SK-N-SH (cell line): Measurements from ENCODE around the gene ITGAL. TPM values are rescaled to one million over a fixed set of nuclear protein-coding genes. Genes with fewer than 3 reads are reported as not detected.

Experiments
- CTCF ChIA-PET: fragments of 300-600, 350-600 bp; formaldehyde crosslinking; extraction: SDS; loops from one replicate; lab custom pipeline; 2021; lab: Yijun Ruan, JAX
- POLR2A ChIA-PET: fragments of 350-600 bp; sonication (Branson Sonifier 250); formaldehyde crosslinking; extraction: SDS; loops from one replicate; lab custom pipeline; 2020; ENCODE audit warnings: antibody characterized with exemption, inconsistent platforms; lab: Yijun Ruan, JAX
- DNase-seq: peaks from one replicate; pipeline ENCODE4 v3.0.0; 2012
- H2AFZ ChIP-seq: fragments of 200-600 bp; sonication (generic); 2 replicates; pipeline ENCODE4 v1.8.1; 2016; ENCODE audit warnings: antibody characterized with exemption, mild to moderate bottlenecking, low read depth
- H3F3A ChIP-seq: fragments of 200-600 bp; sonication (generic); replicated peaks from 2 replicates; pipeline ENCODE3; 2016; ENCODE audit warnings: antibody characterized with exemption, mild to moderate bottlenecking; ENCODE audit not compliant: insufficient read depth
- H3K27ac ChIP-seq, 2 experiments: fragments of 200-500 bp in 1 of 2; fragments of 200-600 bp in 1 of 2; sonication (Bioruptor generic) in 1 of 2; sonication (generic), shearing (Covaris generic) in 1 of 2; 2 replicates each; pipeline versions ENCODE4 v1.5.1 to v1.6.1; 2014 to 2016; ENCODE audit warnings: low read depth in 2 of 2, inconsistent platforms in 1 of 2, low read length in 1 of 2, mild to moderate bottlenecking in 1 of 2, mixed read lengths in 1 of 2
- H3K27me3 ChIP-seq: fragments of 200-600 bp; sonication (generic), shearing (Covaris generic); 2 replicates; pipeline ENCODE4 v1.6.1; 2016; ENCODE audit warnings: mixed run types; ENCODE audit not compliant: insufficient read depth
- H3K36me3 ChIP-seq, 2 experiments: fragments of 200-500 bp in 1 of 2; fragments of 200-600 bp in 1 of 2; sonication (Bioruptor generic) in 1 of 2; sonication (generic) in 1 of 2; replicated peaks in 1 of 2; 2 replicates each; pipeline versions ENCODE3 to v1.5.1; 2014 to 2016; ENCODE audit warnings: low read length in 1 of 2, mild to moderate bottlenecking in 1 of 2; ENCODE audit not compliant: insufficient read depth in 2 of 2, control insufficient read depth in 1 of 2
- H3K4me1 ChIP-seq, 2 experiments: fragments of 200-500 bp in 1 of 2; fragments of 200-600 bp in 1 of 2; sonication (Bioruptor generic) in 1 of 2; sonication (generic), shearing (Covaris generic) in 1 of 2; 2 replicates each; pipeline versions ENCODE4 v1.5.1 to v1.6.1; 2014 to 2016; ENCODE audit warnings: low read depth in 1 of 2, low read length in 1 of 2, mixed run types in 1 of 2; ENCODE audit not compliant: insufficient read depth in 2 of 2, control insufficient read depth in 1 of 2
- H3K4me2 ChIP-seq: fragments of 200-600 bp; sonication (generic), shearing (Covaris generic); 2 replicates; pipeline ENCODE4 v1.6.1; 2017; ENCODE audit warnings: mixed run types
- H3K4me3 ChIP-seq, 2 experiments: fragments of 200-500 bp in 1 of 2; fragments of 200-600 bp in 1 of 2; sonication (Bioruptor generic) in 1 of 2; sonication (generic), shearing (Covaris generic) in 1 of 2; 2 replicates each; pipeline versions ENCODE4 v1.5.1 to v1.8.1; 2014 to 2016; ENCODE audit warnings: low read depth in 2 of 2, inconsistent platforms in 1 of 2, low read length in 1 of 2, mild to moderate bottlenecking in 1 of 2, mixed read lengths in 1 of 2, moderate library complexity in 1 of 2
- H3K79me2 ChIP-seq: fragments of 200-600 bp; sonication (generic); 2 replicates; pipeline ENCODE4 v1.8.1; 2017; ENCODE audit warnings: mild to moderate bottlenecking; ENCODE audit not compliant: insufficient read depth
- H3K9ac ChIP-seq: fragments of 200-600 bp; sonication (generic); 2 replicates; pipeline ENCODE4 v1.6.1; 2017; ENCODE audit warnings: mixed run types
- H3K9me2 ChIP-seq: fragments of 200-600 bp; sonication (generic); 2 replicates; pipeline ENCODE4 v1.6.1; 2017; ENCODE audit warnings: mixed run types
- H3K9me3 ChIP-seq: fragments of 200-600 bp; sonication (generic); 2 replicates; pipeline ENCODE4 v1.6.1; 2017; ENCODE audit warnings: mixed run types, mild to moderate bottlenecking, moderate library complexity
- H4K20me1 ChIP-seq: fragments of 200-600 bp; sonication (generic); 2 replicates; pipeline ENCODE4 v1.6.1; 2017; ENCODE audit warnings: mild to moderate bottlenecking, mixed run types; ENCODE audit not compliant: insufficient read depth
- FOXJ3 ChIP-seq: sonication (generic); formaldehyde crosslinking; IDR thresholded peaks from 2 replicates; pipeline ENCODE4 v1.5.1; 2020; ENCODE audit warnings: mild to moderate bottlenecking, missing genetic modification reagents
- FOXM1 ChIP-seq: IDR thresholded peaks from 2 replicates; pipeline ENCODE4 v1.4.0; 2012; ENCODE audit warnings: low read depth, mild to moderate bottlenecking
- GABPA ChIP-seq: IDR thresholded peaks from 2 replicates; pipeline ENCODE4 v1.4.0; 2012; ENCODE audit warnings: low read depth, mild to moderate bottlenecking
- GATA2 ChIP-seq: sonication (generic); formaldehyde crosslinking; IDR thresholded peaks from 2 replicates; pipeline ENCODE4 v1.5.0; 2020; ENCODE audit warnings: mild to moderate bottlenecking, missing genetic modification reagents
- MEF2A ChIP-seq: IDR thresholded peaks from 2 replicates; pipeline ENCODE4 v1.4.0; 2012; ENCODE audit warnings: low read depth, borderline replicate concordance
- MXI1 ChIP-seq: IDR thresholded peaks from 2 replicates; pipeline ENCODE4 v1.6.1; 2012; ENCODE audit warnings: mild to moderate bottlenecking, low read depth, low read length, improper control_type of control experiment
- NRF1 ChIP-seq: IDR thresholded peaks from 2 replicates; pipeline ENCODE4 v1.6.1; 2012; ENCODE audit warnings: low read depth, mild to moderate bottlenecking, low read length
- POLR2AphosphoS5 ChIP-seq: IDR thresholded peaks from 2 replicates; pipeline ENCODE4 v1.6.1; 2012; ENCODE audit warnings: low read depth, low read length
- TCF12 ChIP-seq: IDR thresholded peaks from 2 replicates; pipeline ENCODE4 v1.4.0; 2012
- TEAD4 ChIP-seq: IDR thresholded peaks from 2 replicates; pipeline ENCODE4 v1.4.0; 2012; ENCODE audit warnings: mild to moderate bottlenecking, borderline replicate concordance; ENCODE audit not compliant: insufficient read depth
- YY1 ChIP-seq: IDR thresholded peaks from 2 replicates; pipeline ENCODE4 v1.4.0; 2012; ENCODE audit warnings: low read depth, mild to moderate bottlenecking
- WGBS: methylation state at CpG from one replicate; pipeline ENCODE4 v1.1.6; 2017; ENCODE audit warnings: low lambda C conversion rate; 5-methylcytosine and 5-hydroxymethylcytosine counted together
- polyA plus RNA-seq, 3 experiments: library from polyadenylated mRNA; depleted of rRNA; stranded (reverse); fragments of >200 nt; gene quantifications; 2 replicates each; pipeline ENCODE4 v1.2.3, GENCODE V29; 2012
- TF ChIP-seq, protein P1 (sequence below): IDR thresholded peaks from 2 replicates; pipeline ENCODE4 v1.4.0; 2012; ENCODE audit warnings: low read depth, borderline replicate concordance
- TF ChIP-seq, protein P2 (sequence below): IDR thresholded peaks from 2 replicates; pipeline ENCODE4 v1.6.1; 2012; ENCODE audit warnings: mild to moderate bottlenecking, low read depth, low read length, moderate library complexity

ITGAL gene
- polyA plus RNA-seq, 1 of the 3 experiments (the other 2 are of a cell fraction) = 0.12 TPM

DNA sequence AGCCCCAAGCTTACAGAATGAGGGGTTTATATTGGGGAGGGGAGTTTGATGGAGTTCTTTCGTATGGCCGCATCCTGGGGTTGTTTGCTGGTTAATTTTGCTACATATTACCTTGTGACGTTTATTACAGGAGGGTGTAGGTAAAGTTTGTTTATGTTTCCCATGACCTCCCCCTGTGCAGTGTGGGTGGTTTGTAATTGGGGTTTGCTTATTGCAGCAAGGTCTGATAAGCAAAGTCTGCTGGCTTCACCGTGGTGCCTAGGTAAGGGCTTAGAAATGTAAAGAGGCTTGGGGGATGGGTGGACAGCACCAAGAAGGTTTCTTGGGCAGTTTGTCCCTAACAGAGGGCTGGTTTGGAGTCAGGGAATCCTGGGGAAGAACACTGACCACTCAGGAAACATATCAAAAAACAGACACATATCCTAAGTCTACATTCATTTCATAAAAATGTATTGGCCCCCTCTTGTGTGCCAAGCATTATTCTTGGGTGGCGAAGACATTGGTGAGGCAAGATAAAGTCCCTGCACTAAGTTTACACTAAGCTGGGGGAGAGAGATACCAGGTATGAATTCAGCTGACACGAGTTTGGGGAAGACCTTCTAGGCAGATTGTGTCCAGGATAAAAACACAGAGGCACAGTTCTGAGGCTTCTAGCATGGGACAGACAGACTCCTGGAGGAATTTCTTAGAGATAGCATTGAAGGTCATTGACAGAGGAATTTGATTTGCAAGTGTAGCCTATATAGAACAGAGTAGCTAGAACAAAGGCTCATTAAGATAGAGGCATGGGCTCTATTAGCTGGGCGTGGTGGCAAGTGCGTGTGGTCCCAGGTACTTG, 76.1 kb downstream of the ITGAL start (continued):
- TF ChIP-seq, protein P1, sequence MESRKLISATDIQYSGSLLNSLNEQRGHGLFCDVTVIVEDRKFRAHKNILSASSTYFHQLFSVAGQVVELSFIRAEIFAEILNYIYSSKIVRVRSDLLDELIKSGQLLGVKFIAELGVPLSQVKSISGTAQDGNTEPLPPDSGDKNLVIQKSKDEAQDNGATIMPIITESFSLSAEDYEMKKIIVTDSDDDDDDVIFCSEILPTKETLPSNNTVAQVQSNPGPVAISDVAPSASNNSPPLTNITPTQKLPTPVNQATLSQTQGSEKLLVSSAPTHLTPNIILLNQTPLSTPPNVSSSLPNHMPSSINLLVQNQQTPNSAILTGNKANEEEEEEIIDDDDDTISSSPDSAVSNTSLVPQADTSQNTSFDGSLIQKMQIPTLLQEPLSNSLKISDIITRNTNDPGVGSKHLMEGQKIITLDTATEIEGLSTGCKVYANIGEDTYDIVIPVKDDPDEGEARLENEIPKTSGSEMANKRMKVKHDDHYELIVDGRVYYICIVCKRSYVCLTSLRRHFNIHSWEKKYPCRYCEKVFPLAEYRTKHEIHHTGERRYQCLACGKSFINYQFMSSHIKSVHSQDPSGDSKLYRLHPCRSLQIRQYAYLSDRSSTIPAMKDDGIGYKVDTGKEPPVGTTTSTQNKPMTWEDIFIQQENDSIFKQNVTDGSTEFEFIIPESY = no peak
- no peak for TF ChIP-seq YY1

DNA sequence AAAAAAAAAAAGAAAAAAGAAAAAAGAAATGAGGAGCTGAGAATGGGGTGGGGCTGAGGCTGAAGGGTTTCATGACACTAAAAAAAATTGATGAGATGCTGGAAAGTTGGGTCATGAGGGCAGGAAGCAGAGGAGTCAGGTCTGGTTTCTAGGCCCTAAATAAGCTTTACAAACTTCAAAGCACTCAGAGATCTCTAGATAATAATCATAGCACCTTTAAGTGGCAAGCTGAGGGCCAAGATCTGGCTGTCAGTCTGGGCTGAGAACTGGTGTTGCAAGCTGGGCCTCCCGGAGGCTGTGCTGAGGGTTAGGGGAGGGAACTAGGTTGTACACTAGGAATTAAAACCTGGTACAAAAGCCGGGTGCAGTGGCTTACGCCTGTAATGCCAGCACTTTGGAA, 79.2 kb downstream of the ITGAL start:
- TF ChIP-seq, protein P1 = no peak
- TF ChIP-seq TCF12 = no peak
- TF ChIP-seq FOXM1 = no peak
- no peak for TF ChIP-seq FOXJ3
- TF ChIP-seq YY1 = no peak
- no peak for TF ChIP-seq GATA2 (CRISPR knock-in tag)
- no peak for TF ChIP-seq GABPA
- TF ChIP-seq, protein P2, sequence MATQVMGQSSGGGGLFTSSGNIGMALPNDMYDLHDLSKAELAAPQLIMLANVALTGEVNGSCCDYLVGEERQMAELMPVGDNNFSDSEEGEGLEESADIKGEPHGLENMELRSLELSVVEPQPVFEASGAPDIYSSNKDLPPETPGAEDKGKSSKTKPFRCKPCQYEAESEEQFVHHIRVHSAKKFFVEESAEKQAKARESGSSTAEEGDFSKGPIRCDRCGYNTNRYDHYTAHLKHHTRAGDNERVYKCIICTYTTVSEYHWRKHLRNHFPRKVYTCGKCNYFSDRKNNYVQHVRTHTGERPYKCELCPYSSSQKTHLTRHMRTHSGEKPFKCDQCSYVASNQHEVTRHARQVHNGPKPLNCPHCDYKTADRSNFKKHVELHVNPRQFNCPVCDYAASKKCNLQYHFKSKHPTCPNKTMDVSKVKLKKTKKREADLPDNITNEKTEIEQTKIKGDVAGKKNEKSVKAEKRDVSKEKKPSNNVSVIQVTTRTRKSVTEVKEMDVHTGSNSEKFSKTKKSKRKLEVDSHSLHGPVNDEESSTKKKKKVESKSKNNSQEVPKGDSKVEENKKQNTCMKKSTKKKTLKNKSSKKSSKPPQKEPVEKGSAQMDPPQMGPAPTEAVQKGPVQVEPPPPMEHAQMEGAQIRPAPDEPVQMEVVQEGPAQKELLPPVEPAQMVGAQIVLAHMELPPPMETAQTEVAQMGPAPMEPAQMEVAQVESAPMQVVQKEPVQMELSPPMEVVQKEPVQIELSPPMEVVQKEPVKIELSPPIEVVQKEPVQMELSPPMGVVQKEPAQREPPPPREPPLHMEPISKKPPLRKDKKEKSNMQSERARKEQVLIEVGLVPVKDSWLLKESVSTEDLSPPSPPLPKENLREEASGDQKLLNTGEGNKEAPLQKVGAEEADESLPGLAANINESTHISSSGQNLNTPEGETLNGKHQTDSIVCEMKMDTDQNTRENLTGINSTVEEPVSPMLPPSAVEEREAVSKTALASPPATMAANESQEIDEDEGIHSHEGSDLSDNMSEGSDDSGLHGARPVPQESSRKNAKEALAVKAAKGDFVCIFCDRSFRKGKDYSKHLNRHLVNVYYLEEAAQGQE = no peak
- no peak for TF ChIP-seq POLR2AphosphoS5
- TF ChIP-seq TEAD4 = no peak
- TF ChIP-seq MXI1 = no peak
- no peak for TF ChIP-seq MEF2A
- no peak for TF ChIP-seq NRF1
- Histone ChIP-seq H3K27me3 (no peaks in the 10 kb centered on the region), H2AFZ (no peak overlapping the region), H3K4me3 (no peak overlapping the region), H3K79me2 (peaks cover 15% of the 10 kb centered on the region), H3K36me3 (peaks cover 0 to 21% of the 10 kb centered on the region in 2 experiments), H3K27ac (no peak overlapping the region), H3K4me1 (peaks cover 0 to 3% of the 10 kb centered on the region in 2 experiments; a peak in 1 of 4 replicates), H4K20me1 (no peaks in the 10 kb centered on the region), H3K4me2 (no peak overlapping the region), H3K9me3 (no peaks in the 10 kb centered on the region), H3F3A (no peaks in the 10 kb centered on the region), H3K9ac (no peak overlapping the region), H3K9me2 (no peaks in the 10 kb centered on the region)
- 94% methylated on average over 2 of the region's 3 CpGs for WGBS
- ChIA-PET POLR2A (no interaction called here), CTCF (no interaction called here)
- no peak for DNase-seq
